Inflammatory macrophage (primary cell): ENCODE results near the gene TOP3A.

Source experiments
- DNase-seq, 2 donors: peaks; one replicate each; pipeline ENCODE4 v3.0.0-alpha.2; 2020 to 2022

Gene TOP3A

GRCh38 chr17:18270046-18270931, 44.5 kb downstream of the TOP3A start:
- no peak for DNase-seq

- DNase-seq: no peak
These were observed 46.7 kb downstream of the TOP3A start for GRCh38 chr17:18267927-18268711.

GRCh38 chr17:18267366-18267765, 47.4 kb downstream of the TOP3A start:
- no peak for DNase-seq

- DNase-seq: no peak
These were observed 50.7 kb downstream of the TOP3A start for GRCh38 chr17:18263885-18264682.

- no peak for DNase-seq
These were observed 52.2 kb downstream of the TOP3A start for GRCh38 chr17:18262641-18263040.

GRCh38 chr17:18262111-18262510, 52.7 kb downstream of the TOP3A start:
- DNase-seq: no peak

- DNase-seq: no peak
These were observed 53.1 kb downstream of the TOP3A start for GRCh38 chr17:18261659-18262058.

- peak; percentile 11 to 53 for DNase-seq
These were observed 53.7 kb downstream of the TOP3A start for GRCh38 chr17:18261146-18261515.

GRCh38 chr17:18260332-18261145, 54.3 kb downstream of the TOP3A start, which contains the start of gene MIEF2:
Gene MIEF2 (plus strand): TSS chr17:18260662. CDS start chr17:18262721, 2,059 bp downstream.
- DNase-seq: peak; percentile 91 to 96

- no peak for DNase-seq
These were observed 55.0 kb downstream of the TOP3A start for GRCh38 chr17:18259621-18260331.

GRCh38 chr17:18258356-18259038, 56.3 kb downstream of the TOP3A start, which contains the start of gene FLII:
Gene FLII (minus strand): TSS chr17:18258738. CDS start chr17:18258690, 48 bp downstream.
- DNase-seq: peak; percentile 37 to 60

- peak; percentile 85 to 92 for DNase-seq
These were observed 56.8 kb downstream of the TOP3A start for GRCh38 chr17:18257982-18258355.

GRCh38 chr17:18257268-18257981, 57.4 kb downstream of the TOP3A start:
- peak in 1 of 2 donors; percentile 78 for DNase-seq

- no peak for DNase-seq
These were observed 58.0 kb downstream of the TOP3A start for GRCh38 chr17:18256776-18257175.

GRCh38 chr17:18256351-18256750, 58.4 kb downstream of the TOP3A start:
- no peak for DNase-seq

- no peak for DNase-seq
These were observed 59.7 kb downstream of the TOP3A start for GRCh38 chr17:18254888-18255649.

GRCh38 chr17:18253947-18254821, 60.6 kb downstream of the TOP3A start:
- no peak for DNase-seq
